Vein endothelial cell (primary cell): ENCODE results near the gene SELPLG. TPM values are rescaled to one million over a fixed set of nuclear protein-coding genes. Genes with fewer than 3 reads are reported as not detected.

Experiments
- small RNA-seq: library from RNA; depleted of rRNA; stranded (forward); fragments of <200 nt; gene quantifications from one replicate; pipeline ENCODE3, GENCODE V24; 2012
- total RNA-seq: library from RNA; depleted of rRNA; stranded (reverse); fragments of >200 nt; gene quantifications from 2 replicates; pipeline ENCODE4 v1.2.3, GENCODE V29; 2012

SELPLG gene
- 0.29 TPM in 1 of 2 replicates, not detected in the other for total RNA-seq

GRCh38 chr12:108633534-108634248 is at the start of gene SELPLG:
SELPLG (minus strand) TSS chr12:108633894; CDS start chr12:108624307, 9,587 bp downstream.

GRCh38 chr12:108597559-108598471 is 35.9 kb downstream of the SELPLG start, which contains the start of gene TMEM119:
TMEM119 (minus strand) TSS chr12:108598084; CDS start chr12:108592383, 5,701 bp downstream.

Small RNA genes lying within 50 kb of the gene (small RNA-seq; reads per million reads assigned to genes)
- gene RNU7-169P, result not detected

Other genes with a start within 250 kb of the SELPLG start
- 5.9 and 8.1 TPM in 2 replicates for gene FICD, start 118.6 kb downstream of the SELPLG start, total RNA-seq
- 42.1 and 46.5 TPM in 2 replicates for gene SART3, start 72.7 kb downstream of the SELPLG start, total RNA-seq
- gene ISCU, start 71.3 kb downstream of the SELPLG start, total RNA-seq, result 72.8 and 77.0 TPM in 2 replicates
- under 0.01 and 0.10 TPM in 2 replicates for gene TMEM119, start 35.8 kb downstream of the SELPLG start, total RNA-seq
- gene CORO1C, start 97.6 kb upstream of the SELPLG start, total RNA-seq, result 208 and 214 TPM in 2 replicates
- gene SSH1, start 223.7 kb upstream of the SELPLG start, total RNA-seq, result 25.8 and 28.8 TPM in 2 replicates
- not detected in 2 replicates for gene DAO, start 246.2 kb upstream of the SELPLG start, total RNA-seq